Measurements from ENCODE around the gene ECE1. TPM values are rescaled to one million over a fixed set of nuclear protein-coding genes. Genes with fewer than 3 reads are reported as not detected.

The ECE1 gene
- total and polyA plus RNA-seq, 9 of the 15 experiments (the other 6 are each of a cell fraction or from before 2014, with no cell fraction given), result 0.56 to 34.8 (median 11.0) TPM

DNA sequence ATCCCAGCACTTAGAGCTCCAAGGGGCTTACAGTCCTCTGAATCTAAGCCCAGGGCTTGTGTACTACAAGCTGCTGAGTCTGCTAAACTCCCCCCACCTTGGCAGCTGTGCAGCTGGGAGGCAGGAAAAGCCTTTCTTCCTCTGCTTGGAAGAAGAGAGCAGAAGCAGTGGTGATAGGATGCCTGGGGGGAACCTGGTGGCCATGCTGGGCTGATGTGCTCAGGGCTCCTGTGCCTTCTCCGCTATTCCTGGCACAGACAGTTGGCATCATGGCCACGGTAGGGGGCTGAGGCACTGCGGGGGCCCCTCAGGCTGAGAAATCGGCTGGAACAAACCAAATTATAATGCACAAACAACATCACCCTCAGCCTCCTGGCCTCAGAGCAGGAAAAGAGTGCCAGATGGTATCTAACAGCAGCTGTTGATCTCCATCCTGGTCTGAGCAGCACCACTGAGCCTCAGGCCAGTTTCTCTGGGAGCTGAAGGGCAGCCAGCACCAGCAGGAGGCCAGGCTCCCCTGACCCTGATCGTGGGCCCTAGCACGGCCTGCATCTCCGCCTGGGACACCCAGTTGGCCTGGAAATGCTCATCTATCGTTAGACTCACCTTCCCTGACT lies 35.8 kb downstream of the ECE1 start:
- FAIRE-seq (no peak), ATAC-seq (no peak), DNase-seq (ENCODE audit: extremely low read depth in 1 of 4, low spot score in 3 of 4) (no peak)
- Histone ChIP-seq H3K9me3 (replicated peaks; ENCODE audit: control insufficient read depth, insufficient read depth, low read depth, low read length) (no peaks in the 10 kb centered on the region), H4K20me1 (replicated peaks; ENCODE audit: control insufficient read depth, insufficient read depth, low read length) (peaks cover 17% of the 10 kb centered on the region), H3K27me3 (ENCODE audit: control insufficient read depth in 2 of 2, insufficient read depth in 2 of 2, low read length in 2 of 2) (no peaks in the 10 kb centered on the region), H3K4me3 (no peak overlapping the region), H2AFZ (ENCODE audit: low read depth, low read length) (no peak overlapping the region), H3K4me1 (replicated peaks in 1 of 2; ENCODE audit: control insufficient read depth in 2 of 2, insufficient read depth in 2 of 2, low read length in 2 of 2) (0 out of 5 replicates have a peak, but pooled peaks cover 0 to 3% of the 10 kb centered on the region in 2 experiments), H3K4me2 (ENCODE audit: insufficient read depth, low read length) (no peak overlapping the region), H3K27ac (ENCODE audit: extremely low read depth, low read depth, low read length) (no peak overlapping the region), H3K79me2 (ENCODE audit: control insufficient read depth, insufficient read depth, low read length) (no peaks in the 10 kb centered on the region), H3K9me1 (ENCODE audit: control insufficient read depth, insufficient read depth, low read length) (no peaks in the 10 kb centered on the region), H3K36me3 (ENCODE audit: control insufficient read depth, insufficient read depth, low read length) (peaks cover 10% of the 10 kb centered on the region; the same call in 1 of the 3 replicates), H3K9ac (ENCODE audit: insufficient read depth in 1 of 2, low read depth in 2 of 2, low read length in 2 of 2) (0 out of 4 replicates have a peak overlapping the region, but pooled peaks of 1 of the 2 experiments have one; percentile 18)
- WGBS (ENCODE audit: insufficient coverage, low coverage, missing lambda C conversion rate), result 61% methylated on average over 8 of the region's 8 CpGs
- ChIA-PET POLR2A (interaction anchor here (0.7 to 3.1 kb wide), 10 partner anchors 10 to 701 kb away, joined by 3 to 20 read pairs (median 4); partner anchors contain the start of gene ECE1), CTCF (ENCODE audit: low intra/inter-chr PET ratio) (interaction anchor here (1.4 to 5.8 kb wide), 4 partner anchors 16 to 114 kb away, joined by 8 to 86 read pairs (median 14); no protein-coding TSS in a partner anchor)
- BruUV-seq (replicated peaks), result no TSS peak
- in situ Hi-C loops (cut with MboI), result loop anchor here (10.0 kb wide), 2 partner anchors 220 to 400 kb away; no protein-coding TSS in a partner anchor
- TF ChIP-seq C11orf30 (IDR thresholded peaks at IDR 0.05; ENCODE audit: low read depth) (0 out of 2 replicates have a peak, but pooled peaks have one; percentile 6), LARP7 (IDR thresholded peaks at IDR 0.05) (no peak), RBFOX2 (IDR thresholded peaks at IDR 0.05; ENCODE audit: low read depth, low read length) (peak; percentile 45)
- TF ChIP-seq, protein P1, sequence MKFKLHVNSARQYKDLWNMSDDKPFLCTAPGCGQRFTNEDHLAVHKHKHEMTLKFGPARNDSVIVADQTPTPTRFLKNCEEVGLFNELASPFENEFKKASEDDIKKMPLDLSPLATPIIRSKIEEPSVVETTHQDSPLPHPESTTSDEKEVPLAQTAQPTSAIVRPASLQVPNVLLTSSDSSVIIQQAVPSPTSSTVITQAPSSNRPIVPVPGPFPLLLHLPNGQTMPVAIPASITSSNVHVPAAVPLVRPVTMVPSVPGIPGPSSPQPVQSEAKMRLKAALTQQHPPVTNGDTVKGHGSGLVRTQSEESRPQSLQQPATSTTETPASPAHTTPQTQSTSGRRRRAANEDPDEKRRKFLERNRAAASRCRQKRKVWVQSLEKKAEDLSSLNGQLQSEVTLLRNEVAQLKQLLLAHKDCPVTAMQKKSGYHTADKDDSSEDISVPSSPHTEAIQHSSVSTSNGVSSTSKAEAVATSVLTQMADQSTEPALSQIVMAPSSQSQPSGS (CRISPR knock-in tag; IDR thresholded peaks at IDR 0.05), result 0 out of 2 replicates have a peak, but pooled peaks have one; percentile 25
- TF ChIP-seq, protein P2, sequence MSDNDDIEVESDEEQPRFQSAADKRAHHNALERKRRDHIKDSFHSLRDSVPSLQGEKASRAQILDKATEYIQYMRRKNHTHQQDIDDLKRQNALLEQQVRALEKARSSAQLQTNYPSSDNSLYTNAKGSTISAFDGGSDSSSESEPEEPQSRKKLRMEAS (CRISPR knock-in tag; IDR thresholded peaks at IDR 0.05), result peak; percentile 16; the same call in 1 of the 2 replicates
- intact Hi-C loops (cut with micrococcal nuclease), result no loop called here
